Upper lobe of left lung (tissue), 4 donors: ENCODE measurements around the gene IP6K3.

Experiments used
- CTCF ChIP-seq, 6 experiments: fragments of 450-650 bp in 4 of 6; fragments of 200-600 bp in 2 of 6; sonication (generic) in 2 of 6; IDR thresholded peaks; one replicate each; pipeline ENCODE4 v1.5.1; 2016 to 2019; ENCODE audit warnings: antibody characterized with exemption in 6 of 6
- EP300 ChIP-seq, 4 donors: sonication (generic); formaldehyde crosslinking; IDR thresholded peaks; one replicate each; pipeline ENCODE4 v1.5.1; 2017; ENCODE audit warnings: antibody characterized with exemption in 4 of 4, control low read depth in 2 of 4
- POLR2A ChIP-seq, 4 donors: fragments of 450-650 bp; IDR thresholded peaks; one replicate each; pipeline ENCODE4 v1.5.1; 2016 to 2017; ENCODE audit warnings: antibody characterized with exemption in 4 of 4, mild to moderate bottlenecking in 2 of 4

- TF ChIP-seq POLR2A (IDR thresholded peaks at IDR 0.05) (no peak), CTCF (IDR thresholded peaks at IDR 0.05) (no peak), EP300 (IDR thresholded peaks at IDR 0.05) (no peak)
Measured at GRCh38 chr6:33792981-33793380, 46.3 kb upstream of the IP6K3 start.
